Left ventricle myocardium inferior (tissue), 1 donor: ENCODE results near the gene TMEM18. TPM values are rescaled to one million over a fixed set of nuclear protein-coding genes. Genes with fewer than 3 reads are reported as not detected.

Experiments used
- DNase-seq: peaks from one replicate; pipeline ENCODE4 v3.0.0-alpha.2; 2020
- H3K27ac ChIP-seq: fragments of 200-600 bp; replicated peaks from 2 replicates; pipeline ENCODE4 v1.8.0; 2021
- H3K27me3 ChIP-seq: fragments of 200-600 bp; 2 replicates; pipeline ENCODE4 v1.8.0; 2021; ENCODE audit warnings: low read depth
- H3K36me3 ChIP-seq: fragments of 200-600 bp; 2 replicates; pipeline ENCODE4 v1.8.0; 2021
- H3K4me1 ChIP-seq: fragments of 200-600 bp; 2 replicates; pipeline ENCODE4 v1.8.0; 2021
- H3K4me3 ChIP-seq: fragments of 200-600 bp; 2 replicates; pipeline ENCODE4 v1.8.0; 2021; ENCODE audit warnings: mild to moderate bottlenecking, moderate library complexity
- H3K9me3 ChIP-seq: fragments of 200-600 bp; replicated peaks from 2 replicates; pipeline ENCODE4 v1.8.0; 2021
- intact Hi-C: fragments of 100-400 bp; cut with micrococcal nuclease; formaldehyde crosslinking; loops from one replicate; pipeline ENCODE4 v1.11.0; 2022
- total RNA-seq: library from RNA; stranded (reverse); fragmentation: NEBNext Ultra II Directional; extraction: Animal tissue kit (Norgen Biotek cat#: 25700); gene quantifications from one replicate; pipeline ENCODE4 v1.2.1, GENCODE V29; 2021
- TF ChIP-seq, protein P1 (sequence below): fragments of 200-600 bp; IDR thresholded peaks from 2 replicates; pipeline ENCODE4 v1.8.0; 2021; ENCODE audit warnings: antibody characterized with exemption, mild to moderate bottlenecking, borderline replicate concordance
- donor health status: DM: no; HTN: yes; CAD: no; lungs with severe emphysema.

TMEM18 gene
- total RNA-seq, 1 donor from 2014 or later: 10.4 TPM

GRCh38 chr2:632471-632870 lies 44.7 kb downstream of the TMEM18 start:
- H3K9me3 ChIP-seq: peaks cover 16% of the 10 kb centered on the region
- peaks cover 8% of the 10 kb centered on the region for H3K4me1 ChIP-seq
- intact Hi-C loops: no loop called here
- TF ChIP-seq, protein P1, sequence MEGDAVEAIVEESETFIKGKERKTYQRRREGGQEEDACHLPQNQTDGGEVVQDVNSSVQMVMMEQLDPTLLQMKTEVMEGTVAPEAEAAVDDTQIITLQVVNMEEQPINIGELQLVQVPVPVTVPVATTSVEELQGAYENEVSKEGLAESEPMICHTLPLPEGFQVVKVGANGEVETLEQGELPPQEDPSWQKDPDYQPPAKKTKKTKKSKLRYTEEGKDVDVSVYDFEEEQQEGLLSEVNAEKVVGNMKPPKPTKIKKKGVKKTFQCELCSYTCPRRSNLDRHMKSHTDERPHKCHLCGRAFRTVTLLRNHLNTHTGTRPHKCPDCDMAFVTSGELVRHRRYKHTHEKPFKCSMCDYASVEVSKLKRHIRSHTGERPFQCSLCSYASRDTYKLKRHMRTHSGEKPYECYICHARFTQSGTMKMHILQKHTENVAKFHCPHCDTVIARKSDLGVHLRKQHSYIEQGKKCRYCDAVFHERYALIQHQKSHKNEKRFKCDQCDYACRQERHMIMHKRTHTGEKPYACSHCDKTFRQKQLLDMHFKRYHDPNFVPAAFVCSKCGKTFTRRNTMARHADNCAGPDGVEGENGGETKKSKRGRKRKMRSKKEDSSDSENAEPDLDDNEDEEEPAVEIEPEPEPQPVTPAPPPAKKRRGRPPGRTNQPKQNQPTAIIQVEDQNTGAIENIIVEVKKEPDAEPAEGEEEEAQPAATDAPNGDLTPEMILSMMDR: no peak
- no peak overlapping the region for H3K27ac ChIP-seq
- H3K36me3 ChIP-seq: no peaks in the 10 kb centered on the region
- peaks cover 47% of the 10 kb centered on the region for H3K27me3 ChIP-seq
- no peak overlapping the region for H3K4me3 ChIP-seq
- no peak for DNase-seq

- H3K27ac ChIP-seq: no peak overlapping the region
- no peak overlapping the region for H3K4me3 ChIP-seq
- peaks cover 5% of the 10 kb centered on the region for H3K4me1 ChIP-seq
- H3K36me3 ChIP-seq: no peaks in the 10 kb centered on the region
- TF ChIP-seq, protein P1: no peak
- H3K27me3 ChIP-seq: peaks cover 48% of the 10 kb centered on the region
- intact Hi-C loops: no loop called here
- H3K9me3 ChIP-seq: peaks cover 16% of the 10 kb centered on the region
- DNase-seq: no peak
Observed at GRCh38 chr2:631741-632140, 45.5 kb downstream of the TMEM18 start.

DNA sequence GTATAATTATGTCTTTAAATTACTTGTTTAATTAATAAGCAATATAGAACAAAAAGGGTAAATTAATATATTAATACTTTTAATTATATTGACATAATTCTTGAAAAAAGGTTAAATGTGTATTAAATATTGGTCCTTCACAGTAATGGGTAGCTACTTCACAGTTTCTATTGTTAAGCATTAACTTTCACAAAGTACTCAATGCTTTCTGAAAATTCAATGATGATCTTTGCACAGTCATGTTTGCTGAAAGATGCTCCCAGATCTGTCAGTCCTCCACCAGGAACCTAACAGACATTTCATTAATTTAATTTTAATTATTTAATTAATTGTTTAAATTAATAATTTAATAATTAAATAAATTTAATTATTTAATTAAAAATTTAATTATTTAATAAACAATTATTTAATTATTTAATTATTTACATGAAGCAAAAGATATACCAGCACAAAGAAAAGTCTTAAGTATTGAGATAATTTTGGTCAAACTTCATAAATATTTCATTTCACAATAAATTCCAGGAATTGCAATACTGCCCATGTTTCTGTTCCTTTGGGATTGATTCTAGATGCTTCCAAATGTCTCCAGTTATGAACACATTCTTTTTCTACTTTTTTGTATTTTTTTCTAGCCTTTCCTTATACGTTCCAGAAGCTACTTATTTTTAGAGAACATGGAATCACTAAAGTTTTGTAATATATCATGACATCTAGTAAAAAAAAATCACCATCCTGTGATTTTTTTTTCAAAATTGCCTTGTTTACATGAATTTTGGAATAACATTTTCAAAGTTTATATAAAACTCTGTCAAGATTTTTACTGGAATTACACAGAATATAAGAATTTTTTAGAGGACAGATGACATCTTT lies 46.5 kb downstream of the TMEM18 start:
- Histone ChIP-seq H3K9me3 (peaks cover 16% of the 10 kb centered on the region), H3K4me1 (no peaks in the 10 kb centered on the region), H3K4me3 (no peak overlapping the region), H3K27me3 (peaks cover 43% of the 10 kb centered on the region), H3K27ac (no peak overlapping the region), H3K36me3 (no peaks in the 10 kb centered on the region)
- no peak for DNase-seq
- intact Hi-C loops: no loop called here
- TF ChIP-seq, protein P1: no peak

DNA sequence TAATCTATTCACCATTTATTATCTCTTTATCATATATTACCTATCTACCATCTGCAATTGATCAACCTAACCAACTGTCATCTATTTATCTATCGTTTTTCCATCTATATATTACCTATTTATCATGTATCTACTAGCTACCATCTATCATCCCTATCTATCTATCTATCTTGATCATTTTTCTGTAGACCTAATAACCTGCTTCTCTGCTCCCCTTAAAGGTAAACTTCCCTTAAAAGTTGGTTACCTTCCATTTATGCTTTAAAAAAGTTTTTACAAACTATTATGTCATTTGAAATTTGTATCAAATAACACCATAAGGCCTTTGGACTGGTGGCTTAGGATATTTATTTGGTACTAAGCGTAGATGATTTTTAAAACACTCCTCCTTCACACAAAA lies 47.2 kb downstream of the TMEM18 start:
- Histone ChIP-seq H3K27ac (no peak overlapping the region), H3K27me3 (peaks cover 42% of the 10 kb centered on the region), H3K4me1 (no peaks in the 10 kb centered on the region), H3K4me3 (no peak overlapping the region), H3K36me3 (no peaks in the 10 kb centered on the region), H3K9me3 (peaks cover 16% of the 10 kb centered on the region)
- DNase-seq: no peak
- intact Hi-C loops: no loop called here
- TF ChIP-seq, protein P1: no peak

DNA sequence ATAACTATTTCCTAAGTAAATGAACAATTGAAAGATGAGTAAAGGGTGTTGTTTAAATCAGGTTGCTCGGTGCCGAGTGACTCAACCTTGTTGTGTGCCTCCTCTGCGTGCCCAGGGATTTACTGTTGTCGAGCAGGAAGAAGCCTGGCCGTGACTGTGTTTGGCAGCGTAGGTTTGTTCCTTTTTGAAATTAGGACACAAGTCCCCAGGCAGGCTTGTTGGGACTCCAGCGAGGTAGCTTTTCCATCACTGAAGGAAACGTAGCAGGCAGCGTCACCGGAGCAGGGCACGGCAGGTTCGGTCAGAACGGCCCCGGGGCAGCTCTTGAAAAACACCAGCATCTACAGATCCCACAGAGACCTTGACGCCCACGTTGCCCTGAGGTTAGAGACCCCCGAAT lies 48.6 kb downstream of the TMEM18 start:
- Histone ChIP-seq H3K4me1 (no peaks in the 10 kb centered on the region), H3K9me3 (peaks cover 16% of the 10 kb centered on the region), H3K4me3 (no peak overlapping the region), H3K36me3 (no peaks in the 10 kb centered on the region), H3K27me3 (peaks cover 40% of the 10 kb centered on the region), H3K27ac (no peak overlapping the region)
- TF ChIP-seq, protein P1: no peak
- no peak for DNase-seq
- intact Hi-C loops: no loop called here
